DND-41 (cell line): ENCODE data around the gene TPD52L1.

Source experiments
- ATAC-seq: fragments of 200-7000 bp; cut with Tn5 transposase; 3 replicates; pipeline ENCODE4 v1.9.1; 2021; ENCODE audit warnings: low read depth; ENCODE audit not compliant: insufficient read depth
- DNase-seq: peaks from one replicate; pipeline ENCODE4 v3.0.0-alpha.2; 2020
- H2AFZ ChIP-seq: 2 replicates; pipeline ENCODE4 v1.6.0; 2012; ENCODE audit warnings: low read depth, low read length
- H3K27ac ChIP-seq: 2 replicates; pipeline ENCODE4 v1.5.1; 2012; ENCODE audit warnings: low read length, inconsistent platforms
- H3K27me3 ChIP-seq: fragments of 200-600 bp; sonication (generic); 2 replicates; pipeline ENCODE4 v1.6.0; 2012; ENCODE audit warnings: low read length, mild to moderate bottlenecking, inconsistent platforms; ENCODE audit not compliant: insufficient read depth, poor library complexity
- H3K36me3 ChIP-seq: 2 replicates; pipeline ENCODE4 v1.5.1; 2012; ENCODE audit warnings: low read length, inconsistent platforms; ENCODE audit not compliant: insufficient read depth
- H3K4me1 ChIP-seq: 2 replicates; pipeline ENCODE4 v1.5.1; 2012; ENCODE audit warnings: mild to moderate bottlenecking, low read length; ENCODE audit not compliant: insufficient read depth
- H3K4me2 ChIP-seq: 2 replicates; pipeline ENCODE4 v1.6.0; 2012; ENCODE audit warnings: mild to moderate bottlenecking, moderate library complexity, low read length, inconsistent platforms; ENCODE audit not compliant: insufficient read depth
- H3K4me3 ChIP-seq, 2 experiments: fragments of 200-600 bp in 1 of 2; shearing (Covaris generic) in 1 of 2; 2 replicates each; pipeline ENCODE4 v1.5.1; 2012 to 2016; ENCODE audit warnings: inconsistent platforms in 2 of 2, low read length in 2 of 2, mild to moderate bottlenecking in 2 of 2, low read depth in 1 of 2, moderate library complexity in 1 of 2
- H3K79me2 ChIP-seq: 2 replicates; pipeline ENCODE4 v1.6.0; 2012; ENCODE audit warnings: low read length, inconsistent platforms; ENCODE audit not compliant: insufficient read depth
- H3K9ac ChIP-seq: 2 replicates; pipeline ENCODE4 v1.6.0; 2012; ENCODE audit warnings: low read depth, mild to moderate bottlenecking, inconsistent platforms, low read length, moderate library complexity
- H3K9me3 ChIP-seq: 2 replicates; pipeline ENCODE4 v1.5.1; 2012; ENCODE audit warnings: low read length, moderate library complexity, mild to moderate bottlenecking, inconsistent platforms; ENCODE audit not compliant: insufficient read depth, severe bottlenecking
- H4K20me1 ChIP-seq: 2 replicates; pipeline ENCODE4 v1.6.0; 2012; ENCODE audit warnings: low read length; ENCODE audit not compliant: insufficient read depth
- EZH2 ChIP-seq: IDR thresholded peaks from 3 replicates; pipeline ENCODE4 v1.6.1; 2012; ENCODE audit warnings: borderline replicate concordance, low read depth, mild to moderate bottlenecking, moderate library complexity, low read length, inconsistent platforms; ENCODE audit not compliant: severe bottlenecking
- TF ChIP-seq, protein P1 (sequence below): IDR thresholded peaks from 2 replicates; pipeline ENCODE4 v1.5.1; 2012; ENCODE audit warnings: borderline replicate concordance, low read length, moderate library complexity, mild to moderate bottlenecking; ENCODE audit not compliant: poor library complexity, severe bottlenecking; ENCODE audit errors: extremely low read depth

The TPD52L1 gene

DNA sequence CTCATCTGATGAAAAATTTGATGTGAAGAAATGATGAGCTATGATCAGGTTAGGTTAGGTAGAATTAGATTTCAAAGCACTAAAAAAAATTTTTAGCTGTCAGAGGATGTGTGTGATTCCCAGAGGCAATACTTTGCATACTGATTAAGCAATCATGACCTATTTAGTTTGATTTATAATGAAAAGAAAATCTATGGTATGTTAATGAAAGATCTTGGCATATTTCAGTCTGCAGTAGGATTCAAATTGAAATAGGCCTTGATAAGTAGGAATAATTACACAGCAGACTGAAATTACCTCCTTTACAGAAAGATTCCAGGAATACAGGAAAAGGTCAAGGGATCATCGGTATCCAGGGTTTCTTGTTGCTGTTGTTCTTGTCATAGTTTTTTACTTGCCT lies 78.9 kb downstream of the TPD52L1 start:
- TF ChIP-seq EZH2 = no peak
- TF ChIP-seq, protein P1, sequence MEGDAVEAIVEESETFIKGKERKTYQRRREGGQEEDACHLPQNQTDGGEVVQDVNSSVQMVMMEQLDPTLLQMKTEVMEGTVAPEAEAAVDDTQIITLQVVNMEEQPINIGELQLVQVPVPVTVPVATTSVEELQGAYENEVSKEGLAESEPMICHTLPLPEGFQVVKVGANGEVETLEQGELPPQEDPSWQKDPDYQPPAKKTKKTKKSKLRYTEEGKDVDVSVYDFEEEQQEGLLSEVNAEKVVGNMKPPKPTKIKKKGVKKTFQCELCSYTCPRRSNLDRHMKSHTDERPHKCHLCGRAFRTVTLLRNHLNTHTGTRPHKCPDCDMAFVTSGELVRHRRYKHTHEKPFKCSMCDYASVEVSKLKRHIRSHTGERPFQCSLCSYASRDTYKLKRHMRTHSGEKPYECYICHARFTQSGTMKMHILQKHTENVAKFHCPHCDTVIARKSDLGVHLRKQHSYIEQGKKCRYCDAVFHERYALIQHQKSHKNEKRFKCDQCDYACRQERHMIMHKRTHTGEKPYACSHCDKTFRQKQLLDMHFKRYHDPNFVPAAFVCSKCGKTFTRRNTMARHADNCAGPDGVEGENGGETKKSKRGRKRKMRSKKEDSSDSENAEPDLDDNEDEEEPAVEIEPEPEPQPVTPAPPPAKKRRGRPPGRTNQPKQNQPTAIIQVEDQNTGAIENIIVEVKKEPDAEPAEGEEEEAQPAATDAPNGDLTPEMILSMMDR = no peak
- no peak for DNase-seq

DNA sequence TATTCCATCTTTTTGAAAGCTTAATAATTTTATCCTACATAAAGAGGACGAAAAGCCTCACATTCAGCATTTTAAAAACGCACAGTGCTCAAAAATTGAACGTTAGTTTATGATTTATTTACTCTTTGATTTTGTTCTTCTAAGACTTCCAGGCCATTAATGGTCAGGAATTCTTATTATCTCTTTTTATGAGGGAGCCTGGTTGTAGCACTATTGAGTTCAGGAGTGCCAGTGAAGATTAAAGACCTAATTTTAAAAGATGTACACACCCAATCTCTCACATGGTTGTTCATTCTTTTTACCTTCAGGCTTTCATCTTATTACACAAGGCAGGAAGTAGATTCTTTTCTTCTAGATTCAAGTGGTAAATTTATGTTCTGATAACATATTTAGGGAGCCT lies 79.6 kb downstream of the TPD52L1 start:
- no peak for TF ChIP-seq EZH2
- TF ChIP-seq, protein P1 = no peak
- Histone ChIP-seq H2AFZ (no peak overlapping the region), H3K4me1 (no peaks in the 10 kb centered on the region), H3K4me2 (no peak overlapping the region), H3K27me3 (no peaks in the 10 kb centered on the region), H3K9ac (no peak overlapping the region), H3K4me3 (no peak overlapping the region), H3K36me3 (no peaks in the 10 kb centered on the region), H3K79me2 (no peaks in the 10 kb centered on the region), H4K20me1 (no peaks in the 10 kb centered on the region), H3K9me3 (no peaks in the 10 kb centered on the region), H3K27ac (no peak overlapping the region)
- no peak for DNase-seq
- ATAC-seq = no peak

More for the DNA sequence above, 78.9 kb downstream of the TPD52L1 start:
- Histone ChIP-seq H4K20me1 (no peaks in the 10 kb centered on the region), H3K4me3 (no peak overlapping the region), H3K4me2 (no peak overlapping the region), H3K36me3 (no peaks in the 10 kb centered on the region), H3K27ac (no peak overlapping the region), H3K79me2 (no peaks in the 10 kb centered on the region), H3K9me3 (no peaks in the 10 kb centered on the region), H3K9ac (no peak overlapping the region), H3K27me3 (no peaks in the 10 kb centered on the region), H2AFZ (no peak overlapping the region), H3K4me1 (no peaks in the 10 kb centered on the region)
- no peak for ATAC-seq

DNA sequence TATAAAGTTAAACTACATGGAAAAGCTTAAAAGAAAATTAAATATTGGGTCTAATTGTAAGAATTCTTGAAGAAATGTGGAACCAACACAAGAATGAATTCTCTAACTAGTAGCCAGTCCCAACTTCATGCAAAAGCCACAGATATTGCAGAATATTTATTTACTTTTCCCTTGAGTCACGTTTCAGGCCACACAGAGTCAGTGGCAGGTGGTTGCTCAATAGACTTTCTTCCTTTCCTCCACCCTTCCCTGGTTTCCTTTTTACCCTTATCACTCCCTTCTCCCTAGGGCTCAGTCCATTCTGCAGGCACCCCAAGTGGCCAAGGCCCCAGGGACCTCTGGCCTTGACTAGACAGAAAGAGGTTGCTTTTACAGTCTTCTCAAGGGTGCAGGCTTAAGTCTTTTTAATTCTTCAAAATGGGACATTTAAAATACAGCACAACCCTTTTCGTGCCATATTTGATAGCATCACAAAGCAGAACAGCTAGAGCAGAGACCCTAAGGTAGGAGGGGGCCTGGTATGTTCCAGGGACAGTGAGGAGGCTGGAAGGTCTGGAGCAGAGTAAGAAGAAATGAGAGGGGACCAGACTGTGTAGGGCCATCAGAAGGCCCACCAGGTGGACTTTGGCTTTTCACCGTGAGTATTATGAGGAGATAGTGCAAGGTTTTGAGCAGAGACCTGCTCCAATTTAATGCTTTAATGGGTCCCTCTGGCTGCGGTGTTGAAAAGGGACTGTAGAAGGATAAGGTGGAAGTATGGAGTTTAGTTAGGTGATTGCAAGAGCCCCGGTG lies 83.2 kb downstream of the TPD52L1 start:
- Histone ChIP-seq H3K4me3 (no peak overlapping the region), H3K4me1 (no peaks in the 10 kb centered on the region), H3K4me2 (no peak overlapping the region), H2AFZ (no peak overlapping the region), H3K27me3 (no peaks in the 10 kb centered on the region), H3K36me3 (no peaks in the 10 kb centered on the region), H3K9me3 (no peaks in the 10 kb centered on the region), H3K27ac (no peak overlapping the region), H4K20me1 (no peaks in the 10 kb centered on the region), H3K9ac (no peak overlapping the region), H3K79me2 (no peaks in the 10 kb centered on the region)
- DNase-seq (no peak), ATAC-seq (no peak)
- TF ChIP-seq, protein P1 = no peak
- no peak for TF ChIP-seq EZH2

DNA sequence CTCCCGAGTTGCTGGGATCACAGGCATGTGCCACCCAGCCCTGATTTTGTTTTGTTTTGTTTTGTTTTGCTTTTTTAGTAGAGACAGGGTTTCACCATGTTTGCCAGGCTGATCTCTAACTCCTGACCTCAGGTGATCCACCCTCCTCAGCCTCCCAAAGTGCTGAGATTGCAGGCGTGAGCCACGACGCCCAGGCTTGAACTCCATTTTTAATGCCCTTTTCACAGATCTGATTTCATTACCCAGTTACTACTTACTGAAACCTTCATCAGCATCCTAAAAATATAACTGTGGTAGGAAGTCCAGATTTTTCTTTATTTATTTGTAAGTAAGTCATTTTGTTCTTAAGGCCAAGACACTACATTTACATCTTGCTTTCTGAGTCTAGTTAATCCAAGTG lies 84.2 kb downstream of the TPD52L1 start:
- H3K4me2 ChIP-seq = no peak overlapping the region
- no peaks in the 10 kb centered on the region for H4K20me1 ChIP-seq
- no peak overlapping the region for H2AFZ ChIP-seq
- DNase-seq (no peak), ATAC-seq (no peak)
- no peaks in the 10 kb centered on the region for H3K36me3 ChIP-seq
- no peaks in the 10 kb centered on the region for H3K9me3 ChIP-seq
- no peak overlapping the region for H3K27ac ChIP-seq
- no peak overlapping the region for H3K9ac ChIP-seq
- no peak overlapping the region for H3K4me3 ChIP-seq
- TF ChIP-seq, protein P1 = no peak
- no peak for TF ChIP-seq EZH2
- H3K27me3 ChIP-seq = no peaks in the 10 kb centered on the region
- H3K4me1 ChIP-seq = no peaks in the 10 kb centered on the region
- H3K79me2 ChIP-seq = no peaks in the 10 kb centered on the region
